Caco-2 (cell line): ENCODE results near the gene MTF1. TPM values are rescaled to one million over a fixed set of nuclear protein-coding genes. Genes with fewer than 3 reads are reported as not detected.

Experiments used
- BruUV-seq: library from RNA; stranded (reverse); fragments of 400-500 nt; replicated peaks from 2 replicates; lab custom pipeline; 2021; lab: Mats Ljungman, UMichigan
- CTCF ChIA-PET: fragments of 300-600 bp; sonication (Branson Sonifier 250); formaldehyde crosslinking; loops from one replicate; lab custom pipeline; 2022; ENCODE audit warnings: antibody characterized with exemption; lab: Charles Lee
- POLR2A ChIA-PET: fragments of 300-600 bp; sonication (Branson Sonifier 250); formaldehyde crosslinking; loops from one replicate; lab custom pipeline; 2022; ENCODE audit warnings: antibody characterized with exemption; lab: Charles Lee
- DNase-seq, 2 experiments: peaks; one replicate each; pipeline versions ENCODE4 v3.0.0 to v3.0.0-alpha.2; 2020 to 2022
- H3K27me3 ChIP-seq: replicated peaks from 2 replicates; pipeline ENCODE4 v1.6.0; 2011; ENCODE audit warnings: low read length; ENCODE audit not compliant: control insufficient read depth, insufficient read depth
- H3K36me3 ChIP-seq: 2 replicates; pipeline ENCODE4 v1.5.1; 2011; ENCODE audit warnings: low read length; ENCODE audit not compliant: control insufficient read depth, insufficient read depth
- H3K4me1 ChIP-seq: fragments of 250-450 bp; sonication (Bioruptor Pico); 2 replicates; pipeline ENCODE4 v1.5.1; 2020; ENCODE audit warnings: mild to moderate bottlenecking
- H3K4me3 ChIP-seq: 2 replicates; pipeline ENCODE4 v1.5.1; 2011; ENCODE audit warnings: low read depth, mild to moderate bottlenecking, control low read depth, low read length
- H3K9me3 ChIP-seq: fragments of 250-450 bp; sonication (Bioruptor Pico); 2 replicates; pipeline ENCODE4 v1.5.1; 2020; ENCODE audit warnings: mild to moderate bottlenecking, moderate library complexity
- H3K27ac Mint-ChIP-seq: one replicate; pipeline ENCODE4 v1.8.0; 2022; ENCODE audit warnings: mixed read lengths; ENCODE audit not compliant: unreplicated experiment
- H3K27me3 Mint-ChIP-seq: one replicate; pipeline ENCODE4 v1.8.0; 2022; ENCODE audit warnings: mixed read lengths; ENCODE audit not compliant: insufficient read depth, unreplicated experiment
- H3K36me3 Mint-ChIP-seq: one replicate; pipeline ENCODE4 v1.8.0; 2022; ENCODE audit warnings: mild to moderate bottlenecking, mixed read lengths; ENCODE audit not compliant: insufficient read depth, unreplicated experiment
- H3K4me1 Mint-ChIP-seq: one replicate; pipeline ENCODE4 v1.8.0; 2022; ENCODE audit warnings: low read depth, mixed read lengths; ENCODE audit not compliant: unreplicated experiment
- H3K4me3 Mint-ChIP-seq: one replicate; pipeline ENCODE4 v1.8.0; 2022; ENCODE audit warnings: mild to moderate bottlenecking, moderate library complexity, mixed read lengths; ENCODE audit not compliant: unreplicated experiment
- H3K9me3 Mint-ChIP-seq: one replicate; pipeline ENCODE4 v1.8.0; 2022; ENCODE audit warnings: mixed read lengths; ENCODE audit not compliant: unreplicated experiment
- CTCF ChIP-seq, 2 experiments: fragments of 200-600 bp in 1 of 2; IDR thresholded peaks; 1 replicate in 1 of 2; 2 replicates in 1 of 2; pipeline versions ENCODE4 v1.5.1 to v1.8.0; 2011 to 2022; ENCODE audit warnings: antibody characterized with exemption in 1 of 2, control low read depth in 1 of 2, inconsistent platforms in 1 of 2, low read depth in 1 of 2, low read length in 1 of 2, mild to moderate bottlenecking in 1 of 2, moderate library complexity in 1 of 2; ENCODE audit not compliant: insufficient read depth in 1 of 2, severe bottlenecking in 1 of 2, unreplicated experiment in 1 of 2
- intact Hi-C: fragments of 100-400 bp; cut with micrococcal nuclease; formaldehyde crosslinking; loops from one replicate; pipeline ENCODE4 v1.10.0; 2022; ENCODE audit not compliant: unreplicated experiment
- total RNA-seq: library from RNA; stranded (reverse); gene quantifications from 2 replicates; pipeline ENCODE4 v1.2.3, GENCODE V29; 2022

MTF1 gene
- total RNA-seq, 1 experiment from 2014 or later, result 8.4 TPM

DNA sequence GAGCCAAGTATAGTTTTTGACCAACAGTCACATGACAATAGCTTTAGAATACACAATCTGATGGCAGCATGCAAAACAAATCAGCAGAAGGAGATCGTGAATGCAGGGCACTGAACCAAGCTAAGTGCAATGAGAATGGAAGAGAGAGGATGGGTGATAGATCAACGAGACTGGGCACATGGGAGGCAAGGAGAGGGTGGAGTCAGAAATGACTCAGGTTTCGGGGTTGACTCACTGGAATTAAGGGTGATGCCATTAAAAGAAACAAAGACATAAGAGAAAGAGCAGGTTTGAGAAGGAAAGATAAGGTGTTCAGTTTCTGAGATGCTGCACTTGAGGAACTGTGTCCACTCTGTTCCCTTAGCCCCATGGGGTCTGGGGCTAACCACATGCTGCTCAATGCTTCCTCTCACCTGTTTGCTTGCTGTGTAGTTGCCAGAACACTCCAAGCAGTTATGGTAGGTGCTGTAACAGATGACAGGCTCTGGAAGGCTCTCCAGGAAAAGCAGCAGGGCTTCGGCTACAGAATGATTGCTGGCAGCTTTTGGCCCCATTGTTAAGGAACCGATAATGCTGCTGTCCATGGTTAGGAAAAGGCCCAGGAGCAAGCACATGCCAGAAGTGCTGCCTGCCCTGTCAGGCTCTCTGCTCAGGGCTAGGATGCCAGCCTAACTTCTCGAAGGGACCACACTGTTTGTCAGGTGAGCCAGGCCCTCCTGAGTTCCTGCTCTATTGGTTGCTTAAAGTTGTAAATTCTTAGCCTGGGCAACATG is 6.1 kb upstream of the MTF1 start:
- ChIA-PET CTCF (no interaction called here), POLR2A (no interaction called here)
- no peaks in the 10 kb centered on the region for H3K9me3 ChIP-seq
- no peak overlapping the region for H3K27ac Mint-ChIP-seq
- H3K27me3 ChIP-seq, result no peaks in the 10 kb centered on the region
- intact Hi-C loops, result no loop called here
- H3K36me3 Mint-ChIP-seq, result peaks cover 18% of the 10 kb centered on the region
- no peaks in the 10 kb centered on the region for H3K36me3 ChIP-seq
- no peaks in the 10 kb centered on the region for H3K4me1 Mint-ChIP-seq
- H3K4me3 ChIP-seq, result no peak overlapping the region
- BruUV-seq, result no TSS peak
- H3K9me3 Mint-ChIP-seq, result no peaks in the 10 kb centered on the region
- no peak for TF ChIP-seq CTCF (IDR thresholded peaks at IDR 0.05; ENCODE audit: insufficient read depth in 1 of 2, low read depth in 1 of 2, low read length in 1 of 2, severe bottlenecking in 1 of 2, unreplicated experiment in 1 of 2)
- DNase-seq, result no peak
- H3K4me1 ChIP-seq, result no peaks in the 10 kb centered on the region
- H3K27me3 Mint-ChIP-seq, result no peaks in the 10 kb centered on the region
- no peak overlapping the region for H3K4me3 Mint-ChIP-seq

DNA sequence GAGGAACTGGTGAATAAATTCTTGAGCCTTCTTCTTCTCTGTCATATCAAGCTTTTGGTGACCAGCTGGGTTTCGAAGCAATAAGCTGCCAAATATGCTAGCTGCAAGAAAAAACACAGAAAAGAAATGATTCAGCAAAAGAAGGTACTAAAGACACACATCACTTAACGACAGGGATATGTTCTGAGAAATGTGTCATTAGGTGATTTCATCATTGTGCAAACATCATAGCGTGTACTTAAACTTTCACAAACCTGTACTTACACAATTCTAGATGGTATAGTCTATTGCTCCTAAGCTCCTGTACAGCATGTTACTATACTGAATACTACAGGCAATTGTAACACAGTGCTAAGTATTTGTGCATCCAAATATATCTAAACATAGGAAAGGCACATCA is 2.9 kb upstream of the MTF1 start:
- intact Hi-C loops, result no loop called here
- peak in 1 of 2 experiments; percentile 8 for DNase-seq
- Mint-ChIP-seq H3K36me3 (peaks cover 25% of the 10 kb centered on the region), H3K4me3 (no peak overlapping the region), H3K27me3 (no peaks in the 10 kb centered on the region), H3K27ac (no peak overlapping the region), H3K9me3 (no peaks in the 10 kb centered on the region), H3K4me1 (no peaks in the 10 kb centered on the region)
- CTCF ChIA-PET, result interaction anchor here (1.0 kb wide), 1 partner anchor 13 kb away, joined by 5 read pairs; no protein-coding TSS in a partner anchor
- no peaks in the 10 kb centered on the region for H3K9me3 ChIP-seq
- H3K27me3 ChIP-seq, result no peaks in the 10 kb centered on the region
- H3K4me3 ChIP-seq, result no peak overlapping the region
- BruUV-seq, result no TSS peak
- no peaks in the 10 kb centered on the region for H3K36me3 ChIP-seq
- peaks cover 5% of the 10 kb centered on the region; the same call in 1 of the 2 replicates for H3K4me1 ChIP-seq
- POLR2A ChIA-PET, result no interaction called here
- no peak for TF ChIP-seq CTCF (IDR thresholded peaks at IDR 0.05; ENCODE audit: insufficient read depth in 1 of 2, low read depth in 1 of 2, low read length in 1 of 2, severe bottlenecking in 1 of 2, unreplicated experiment in 1 of 2)

GRCh38 chr1:37861151-37861550 is 1.8 kb upstream of the MTF1 start:
- peaks cover 5% of the 10 kb centered on the region; the same call in 1 of the 2 replicates for H3K4me1 ChIP-seq
- Mint-ChIP-seq H3K27ac (no peak overlapping the region), H3K9me3 (no peaks in the 10 kb centered on the region), H3K4me3 (no peak overlapping the region), H3K27me3 (no peaks in the 10 kb centered on the region), H3K36me3 (peaks cover 31% of the 10 kb centered on the region), H3K4me1 (no peaks in the 10 kb centered on the region)
- no peak for DNase-seq
- no peak for TF ChIP-seq CTCF (IDR thresholded peaks at IDR 0.05; ENCODE audit: insufficient read depth in 1 of 2, low read depth in 1 of 2, low read length in 1 of 2, severe bottlenecking in 1 of 2, unreplicated experiment in 1 of 2)
- ChIA-PET CTCF (no interaction called here), POLR2A (no interaction called here)
- no peaks in the 10 kb centered on the region for H3K9me3 ChIP-seq
- BruUV-seq, result no TSS peak
- no peak overlapping the region for H3K4me3 ChIP-seq
- no peaks in the 10 kb centered on the region for H3K36me3 ChIP-seq
- intact Hi-C loops, result no loop called here
- H3K27me3 ChIP-seq, result no peaks in the 10 kb centered on the region
